Testis (tissue), 3 donors: ENCODE results near the gene CPSF4L. TPM values are rescaled to one million over a fixed set of nuclear protein-coding genes. Genes with fewer than 3 reads are reported as not detected.

Experiments used
- DNase-seq: peaks from one replicate; pipeline ENCODE4 v3.0.0-alpha.2; 2019
- H3K27ac ChIP-seq, 2 donors: fragments of 200-600 bp; sonication (generic); one replicate each; pipeline ENCODE4 v1.5.1; 2019
- H3K27me3 ChIP-seq: fragments of 200-600 bp; sonication (generic); one replicate; pipeline ENCODE4 v1.5.1; 2019
- H3K36me3 ChIP-seq: fragments of 200-600 bp; sonication (generic); one replicate; pipeline ENCODE4 v1.5.1; 2017; ENCODE audit warnings: low read depth; ENCODE audit errors: missing control alignments
- H3K4me1 ChIP-seq: fragments of 200-600 bp; sonication (generic); one replicate; pipeline ENCODE4 v1.5.1; 2019
- H3K4me3 ChIP-seq, 2 donors: fragments of 200-600 bp; sonication (generic); one replicate each; pipeline ENCODE4 v1.5.1; 2017 to 2019
- H3K9me3 ChIP-seq: fragments of 200-600 bp; sonication (generic); one replicate; pipeline ENCODE4 v1.5.1; 2017
- CTCF ChIP-seq, 3 experiments: fragments of 450-650 bp in 2 of 3; fragments of 200-600 bp in 1 of 3; sonication (generic) in 1 of 3; IDR thresholded peaks; one replicate each; pipeline ENCODE4 v1.5.1; 2016 to 2019; ENCODE audit warnings: antibody characterized with exemption in 3 of 3, mild to moderate bottlenecking in 2 of 3, moderate library complexity in 1 of 3
- POLR2A ChIP-seq: fragments of 450-650 bp; IDR thresholded peaks from one replicate; pipeline ENCODE4 v1.6.1; 2017; ENCODE audit warnings: antibody characterized with exemption, mild to moderate bottlenecking, moderate library complexity
- WGBS, 2 donors: methylation state at CpG; one replicate each; pipeline ENCODE4 v1.1.5; 2018; 5-methylcytosine and 5-hydroxymethylcytosine counted together
- intact Hi-C: fragments of 100-400 bp; cut with DNase I; formaldehyde crosslinking; loops from one replicate; pipeline ENCODE4 v1.15.1; 2023; ENCODE audit warnings: low total_unique reads
- polyA plus RNA-seq: library from polyadenylated mRNA; stranded (reverse); fragments of 350-450 nt; fragmentation: Illumina TruSeq; extraction: RNeasy Lipid Tissue Mini Kit (QIAGEN cat#74804); gene quantifications from one replicate; pipeline ENCODE4 v1.2.3, GENCODE V29; 2014; ENCODE audit warnings: low read depth, low replicate concordance; ENCODE audit not compliant: insufficient read depth
- total RNA-seq, 2 donors: library from RNA; depleted of rRNA; stranded (reverse); fragments of >200 nt; gene quantifications; one replicate each; pipeline ENCODE4 v1.2.3, GENCODE V29; 2016

The CPSF4L gene
- total and polyA plus RNA-seq, 3 donors from 2014 or later = 0.79 to 0.94 TPM; not detected in 1

- Histone ChIP-seq H3K27me3 (no peaks in the 10 kb centered on the region), H3K4me3 (no peak overlapping the region)
These were observed 45.5 kb upstream of the CPSF4L start for GRCh38 chr17:73307130-73307529.

DNA sequence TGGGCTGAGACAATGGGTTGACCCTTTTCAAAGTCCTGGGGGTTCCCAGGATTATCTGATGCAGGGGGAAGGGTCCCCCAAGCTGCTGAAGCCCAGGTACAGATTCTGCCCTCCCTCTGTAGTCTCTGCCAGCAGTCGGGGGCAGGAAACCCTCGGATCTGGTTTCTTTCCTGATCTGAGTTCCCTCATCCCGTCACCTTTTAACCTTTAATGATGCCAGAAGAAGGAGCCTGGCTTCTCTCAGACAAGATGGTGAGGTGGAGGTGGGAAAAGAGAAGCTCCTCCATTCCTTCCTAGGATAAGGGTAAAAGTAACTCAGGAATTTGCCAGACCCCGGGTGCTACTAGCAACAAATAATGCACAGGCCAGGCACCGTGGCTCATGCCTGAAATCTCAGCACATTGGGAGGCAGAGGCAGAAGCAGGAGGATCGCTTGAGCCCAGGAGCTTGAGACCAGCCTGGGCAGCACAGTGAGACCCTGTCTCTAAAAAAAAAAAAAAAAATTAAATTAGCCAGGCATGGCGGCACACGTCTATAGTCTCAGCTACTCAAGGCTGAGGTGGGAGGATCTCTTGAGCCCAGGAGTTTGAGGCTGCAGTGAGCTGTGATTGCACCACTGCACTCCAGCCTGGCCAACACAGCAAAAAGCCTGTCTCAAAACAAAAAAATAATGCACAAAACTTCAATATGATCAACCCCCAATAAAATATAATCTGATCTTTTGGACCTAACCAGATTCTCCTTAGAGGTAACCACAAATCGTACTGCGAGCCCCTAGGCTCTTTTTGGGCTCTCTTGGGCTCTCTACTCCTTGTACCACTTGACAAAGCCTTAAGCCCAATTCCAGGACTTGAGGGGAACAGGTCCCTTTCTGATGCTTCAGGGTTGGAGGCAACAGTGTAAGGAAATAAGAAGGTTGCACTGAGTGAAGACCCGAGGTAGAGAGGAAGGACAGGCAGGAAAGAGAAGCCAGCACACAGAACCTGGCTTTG lies 44.5 kb upstream of the CPSF4L start:
- DNase-seq = no peak
- H3K27me3 ChIP-seq = no peaks in the 10 kb centered on the region
- WGBS, 2 donors = 45 to 53% methylated on average over 11 of the region's 11 CpGs
- no peaks in the 10 kb centered on the region for H3K9me3 ChIP-seq
- H3K4me1 ChIP-seq = peaks cover 68% of the 10 kb centered on the region
- intact Hi-C loops = no loop called here
- no peak overlapping the region for H3K4me3 ChIP-seq
- TF ChIP-seq POLR2A = no peak
- no peak for TF ChIP-seq CTCF (IDR thresholded peaks at IDR 0.05)
- no peaks in the 10 kb centered on the region for H3K36me3 ChIP-seq
- H3K27ac ChIP-seq = peak overlapping the region; percentile 82 to 90

More at GRCh38 chr17:73307130-73307529, 45.5 kb upstream of the CPSF4L start:
- Histone ChIP-seq H3K9me3 (no peaks in the 10 kb centered on the region), H3K4me1 (peaks cover 61% of the 10 kb centered on the region), H3K27ac (peak overlapping the region; percentile 80 to 90), H3K36me3 (no peaks in the 10 kb centered on the region)
- peak; percentile 71 for DNase-seq
- 71 to 86% methylated on average over 9 of the region's 9 CpGs for WGBS, 2 donors
- TF ChIP-seq POLR2A = no peak
- TF ChIP-seq CTCF (IDR thresholded peaks at IDR 0.05) = no peak
- intact Hi-C loops = no loop called here

DNA sequence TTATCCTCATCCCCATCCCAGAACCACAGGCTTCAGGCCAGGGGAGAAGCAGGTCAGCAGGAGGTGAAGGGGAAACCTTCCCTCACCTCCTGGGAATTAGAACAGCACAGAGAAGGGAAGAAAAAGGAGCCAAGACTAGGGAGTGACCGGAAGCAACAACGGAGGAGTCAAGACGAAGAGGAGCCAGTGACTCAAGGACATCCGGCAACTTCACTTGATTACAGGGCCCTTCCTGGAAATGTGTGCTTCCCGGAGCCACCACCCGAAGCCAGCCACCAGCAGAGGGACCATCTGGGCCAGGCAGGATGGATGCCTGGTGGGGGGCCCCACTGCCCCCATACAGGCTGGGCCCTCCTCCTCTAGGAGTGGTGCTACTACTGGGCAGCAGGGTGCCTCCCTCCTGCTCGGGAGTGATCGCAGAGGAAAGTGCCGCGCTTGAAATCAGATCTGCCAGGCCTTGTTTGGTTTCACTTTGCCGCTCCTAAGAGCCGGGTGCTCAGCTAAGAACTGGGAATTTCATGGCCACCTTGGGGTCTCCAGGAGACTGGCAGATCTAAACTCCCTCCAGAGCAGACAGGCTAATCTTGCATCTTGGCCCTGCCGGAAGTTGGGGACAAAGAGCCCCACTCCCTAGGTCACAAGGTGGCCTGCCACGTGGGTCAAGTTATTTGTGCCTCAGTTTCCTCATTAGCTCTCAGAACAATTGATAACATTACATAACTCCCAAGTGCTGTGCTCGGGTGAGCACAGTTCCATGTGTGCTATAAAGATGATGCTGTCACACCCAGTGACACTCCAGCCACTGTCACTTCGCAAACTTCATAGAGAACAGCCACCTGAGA lies 43.5 kb upstream of the CPSF4L start:
- H3K36me3 ChIP-seq = no peaks in the 10 kb centered on the region
- H3K4me3 ChIP-seq = peak overlapping the region in 1 of 2 donors; percentile 39
- H3K27ac ChIP-seq = peak overlapping the region; percentile 82 to 90
- H3K27me3 ChIP-seq = no peaks in the 10 kb centered on the region
- H3K9me3 ChIP-seq = no peaks in the 10 kb centered on the region
- no peak for TF ChIP-seq CTCF (IDR thresholded peaks at IDR 0.05)
- no peak for TF ChIP-seq POLR2A
- H3K4me1 ChIP-seq = peaks cover 76% of the 10 kb centered on the region
- 25 to 30% methylated on average over 10 to 16 of the region's 16 CpGs for WGBS, 2 donors
- peak; percentile 85 for DNase-seq
- intact Hi-C loops = no loop called here

DNA sequence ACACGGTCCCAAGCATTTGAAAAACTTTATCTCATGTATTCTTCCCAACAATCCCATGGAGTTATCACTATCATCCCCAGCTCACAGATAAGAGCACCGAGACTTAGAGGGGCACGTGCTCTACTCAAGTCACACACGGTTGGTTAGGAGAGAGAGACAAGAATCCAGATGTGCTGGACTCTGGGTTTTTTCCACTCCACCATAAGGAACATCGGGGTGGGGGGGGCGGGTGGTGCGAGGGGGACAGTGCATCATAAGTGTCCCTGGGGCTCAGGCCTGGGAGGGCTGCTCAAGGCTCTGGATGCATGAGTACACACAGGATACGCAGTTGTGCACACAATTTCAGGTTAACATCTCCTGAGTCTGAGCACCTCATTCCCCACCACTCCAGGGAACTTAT lies 42.8 kb upstream of the CPSF4L start:
- intact Hi-C loops = no loop called here
- no peak overlapping the region for H3K4me3 ChIP-seq
- H3K27ac ChIP-seq = peak overlapping the region; percentile 82 to 90
- no peaks in the 10 kb centered on the region for H3K9me3 ChIP-seq
- H3K27me3 ChIP-seq = no peaks in the 10 kb centered on the region
- 22 to 66% methylated on average over 8 of the region's 8 CpGs for WGBS, 2 donors
- peaks cover 81% of the 10 kb centered on the region for H3K4me1 ChIP-seq
- DNase-seq = no peak
- TF ChIP-seq POLR2A (no peak), CTCF (IDR thresholded peaks at IDR 0.05) (no peak)
- no peaks in the 10 kb centered on the region for H3K36me3 ChIP-seq
